Esophagus muscularis mucosa (tissue), 3 donors: ENCODE results near the gene HS6ST3.

Source experiments
- CTCF ChIP-seq, 3 experiments: fragments of 200-600 bp in 2 of 3; fragments of 450-650 bp in 1 of 3; sonication (generic) in 2 of 3; IDR thresholded peaks; one replicate each; pipeline ENCODE4 v1.5.1; 2017 to 2019; ENCODE audit warnings: antibody characterized with exemption in 3 of 3, mild to moderate bottlenecking in 2 of 3, moderate library complexity in 1 of 3
- POLR2A ChIP-seq: fragments of 450-650 bp; IDR thresholded peaks from one replicate; pipeline ENCODE4 v1.6.1; 2017; ENCODE audit warnings: antibody characterized with exemption, moderate library complexity, mild to moderate bottlenecking, low read depth
- POLR2AphosphoS5 ChIP-seq, 2 donors: sonication (generic); formaldehyde crosslinking; IDR thresholded peaks; one replicate each; pipeline ENCODE4 v1.6.1; 2017; ENCODE audit warnings: antibody characterized with exemption in 2 of 2

GRCh38 chr13:96844616-96845015 lies 754.7 kb downstream of the HS6ST3 start:
- TF ChIP-seq CTCF (IDR thresholded peaks at IDR 0.05) (no peak), POLR2A (no peak), POLR2AphosphoS5 (IDR thresholded peaks at IDR 0.05) (no peak)
